ENCODE measurements around the gene BMPR1B.
"Not testable (repeated sequence)": the region's sequence is repeated elsewhere in the genome, so short reads cannot be mapped to it uniquely, and the experiment has no call there.

The BMPR1B gene

GRCh38 chr4:94831607-94832006 is 73.9 kb downstream of the BMPR1B start:
- H3K27ac ChIP-seq, result no peak overlapping the region
- TF ChIP-seq ZFX (IDR thresholded peaks at IDR 0.05; ENCODE audit: borderline replicate concordance), result no peak
- TF ChIP-seq, protein P1, sequence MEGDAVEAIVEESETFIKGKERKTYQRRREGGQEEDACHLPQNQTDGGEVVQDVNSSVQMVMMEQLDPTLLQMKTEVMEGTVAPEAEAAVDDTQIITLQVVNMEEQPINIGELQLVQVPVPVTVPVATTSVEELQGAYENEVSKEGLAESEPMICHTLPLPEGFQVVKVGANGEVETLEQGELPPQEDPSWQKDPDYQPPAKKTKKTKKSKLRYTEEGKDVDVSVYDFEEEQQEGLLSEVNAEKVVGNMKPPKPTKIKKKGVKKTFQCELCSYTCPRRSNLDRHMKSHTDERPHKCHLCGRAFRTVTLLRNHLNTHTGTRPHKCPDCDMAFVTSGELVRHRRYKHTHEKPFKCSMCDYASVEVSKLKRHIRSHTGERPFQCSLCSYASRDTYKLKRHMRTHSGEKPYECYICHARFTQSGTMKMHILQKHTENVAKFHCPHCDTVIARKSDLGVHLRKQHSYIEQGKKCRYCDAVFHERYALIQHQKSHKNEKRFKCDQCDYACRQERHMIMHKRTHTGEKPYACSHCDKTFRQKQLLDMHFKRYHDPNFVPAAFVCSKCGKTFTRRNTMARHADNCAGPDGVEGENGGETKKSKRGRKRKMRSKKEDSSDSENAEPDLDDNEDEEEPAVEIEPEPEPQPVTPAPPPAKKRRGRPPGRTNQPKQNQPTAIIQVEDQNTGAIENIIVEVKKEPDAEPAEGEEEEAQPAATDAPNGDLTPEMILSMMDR (IDR thresholded peaks at IDR 0.05), result no peak

DNA sequence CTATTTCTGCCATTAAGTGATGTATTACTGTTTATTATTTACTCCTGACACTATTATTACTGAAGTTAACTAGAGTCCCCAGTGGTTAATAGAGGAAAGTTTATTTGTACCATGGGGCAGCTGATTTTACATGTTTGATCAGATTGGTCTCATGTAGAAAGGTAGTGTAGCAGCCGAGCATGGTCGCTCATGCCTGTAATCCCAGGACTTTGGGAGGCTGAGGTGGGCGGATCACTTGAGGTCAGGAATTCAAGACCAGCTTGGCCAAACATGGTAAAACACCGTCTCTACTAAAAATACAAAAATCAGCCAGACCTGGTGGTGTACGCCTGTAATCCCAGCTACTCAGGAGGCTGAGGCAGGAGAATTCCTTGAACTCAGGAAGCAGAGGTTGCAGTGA is 74.6 kb downstream of the BMPR1B start:
- not testable (repeated sequence) for H3K27ac ChIP-seq

DNA sequence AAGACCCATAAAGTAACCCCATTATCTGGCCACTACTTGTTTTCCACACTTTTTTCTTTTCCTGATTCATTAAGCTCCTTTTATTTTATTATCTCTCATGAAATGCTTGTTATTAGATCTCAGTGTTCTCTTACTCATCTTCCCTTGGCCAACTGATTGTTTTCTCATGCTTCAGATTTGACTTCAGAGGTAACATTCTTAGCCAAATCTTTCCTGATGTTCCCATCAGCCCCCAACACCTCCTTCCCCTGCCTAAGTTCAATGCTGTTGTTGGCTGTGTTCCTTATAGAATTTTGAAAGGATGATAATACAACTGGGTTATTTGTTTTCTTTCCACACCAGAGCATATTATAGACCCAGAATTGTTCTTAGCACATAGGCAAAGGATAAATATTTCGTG is 75.6 kb downstream of the BMPR1B start:
- no peak overlapping the region for H3K27ac ChIP-seq
- TF ChIP-seq, protein P1 (IDR thresholded peaks at IDR 0.05), result no peak
- TF ChIP-seq ZFX (IDR thresholded peaks at IDR 0.05; ENCODE audit: borderline replicate concordance), result no peak

GRCh38 chr4:94834501-94834900 is 76.7 kb downstream of the BMPR1B start:
- H3K27ac ChIP-seq, result no peak overlapping the region

GRCh38 chr4:94841166-94841863 is 83.6 kb downstream of the BMPR1B start:
- not testable (repeated sequence) for H3K27ac ChIP-seq

More at GRCh38 chr4:94834501-94834900, 76.7 kb downstream of the BMPR1B start:
- TF ChIP-seq, protein P1 (IDR thresholded peaks at IDR 0.05), result no peak
- TF ChIP-seq ZFX (IDR thresholded peaks at IDR 0.05; ENCODE audit: borderline replicate concordance), result no peak

DNA sequence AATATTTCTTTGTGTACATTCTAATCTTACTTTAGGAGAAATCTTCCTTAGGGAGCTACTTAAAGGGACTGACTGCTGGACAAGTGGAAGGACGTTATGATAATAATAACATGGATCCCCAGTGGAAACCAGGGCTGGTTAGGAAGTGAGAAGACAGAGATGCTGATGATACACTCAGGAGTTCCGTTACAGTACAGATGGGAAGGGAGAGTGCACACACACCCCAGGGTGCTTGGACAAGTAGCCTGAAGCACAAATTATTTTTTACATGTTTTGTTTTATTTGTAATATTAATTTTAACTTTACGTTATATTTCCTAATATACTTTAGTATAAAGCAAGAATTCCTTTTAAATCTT is 84.1 kb downstream of the BMPR1B start:
- TF ChIP-seq, protein P1 (IDR thresholded peaks at IDR 0.05), result no peak
- TF ChIP-seq ZFX (IDR thresholded peaks at IDR 0.05; ENCODE audit: borderline replicate concordance), result no peak
- H3K27ac ChIP-seq, result no peak overlapping the region

DNA sequence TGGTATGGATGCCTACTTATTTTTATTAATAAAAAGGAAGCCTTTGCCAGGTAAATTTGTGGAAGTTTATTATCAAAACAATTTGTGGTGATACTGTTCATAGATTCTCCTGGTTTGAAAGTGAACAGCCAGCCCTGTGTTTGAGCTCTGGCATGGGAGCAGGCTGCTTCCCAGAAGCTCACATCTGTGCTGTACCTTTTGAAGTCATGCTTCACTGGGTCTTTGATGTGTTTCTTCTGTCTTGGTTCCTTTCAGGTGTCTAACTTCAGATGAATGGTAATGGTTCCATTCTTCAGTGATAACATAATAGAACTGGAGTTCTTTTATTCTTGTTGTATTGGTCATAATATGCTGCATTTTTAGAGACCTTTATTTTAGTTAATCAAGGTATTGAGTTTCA is 85.5 kb downstream of the BMPR1B start:
- TF ChIP-seq ZFX (IDR thresholded peaks at IDR 0.05; ENCODE audit: borderline replicate concordance), result no peak
- TF ChIP-seq, protein P1 (IDR thresholded peaks at IDR 0.05), result no peak

GRCh38 chr4:94848326-94848725 is 90.6 kb downstream of the BMPR1B start:
- no peak for TF ChIP-seq ZFX (IDR thresholded peaks at IDR 0.05; ENCODE audit: borderline replicate concordance)

More for the DNA sequence above, 85.5 kb downstream of the BMPR1B start:
- H3K27ac ChIP-seq, result no peak overlapping the region

GRCh38 chr4:94849901-94850300 is 92.1 kb downstream of the BMPR1B start:
- no peak overlapping the region for H3K27ac ChIP-seq

More at GRCh38 chr4:94848326-94848725, 90.6 kb downstream of the BMPR1B start:
- H3K27ac ChIP-seq, result no peak overlapping the region

More at GRCh38 chr4:94849901-94850300, 92.1 kb downstream of the BMPR1B start:
- TF ChIP-seq ZFX (IDR thresholded peaks at IDR 0.05; ENCODE audit: borderline replicate concordance), result no peak
- TF ChIP-seq, protein P1 (IDR thresholded peaks at IDR 0.05), result no peak
